Liver (tissue), 3 donors: ENCODE results near the gene ALDH1A2.
"Not testable (repeated sequence)": the region's sequence is repeated elsewhere in the genome, so short reads cannot be mapped to it uniquely, and the experiment has no call there.

Source experiments
- CTCF ChIP-seq: fragments of 150-350 bp; IDR thresholded peaks from 2 replicates; pipeline ENCODE4 v1.5.1; 2017; ENCODE audit warnings: improper control_type of control experiment, low read depth, low read length; ENCODE audit not compliant: missing input control
- JUND ChIP-seq, 2 donors: IDR thresholded peaks; 2 replicates each; pipeline ENCODE4 v1.6.1; 2016; ENCODE audit warnings: antibody characterized with exemption in 2 of 2
- donor health status: healthy.
- donor health status: healthy.

- not testable (repeated sequence) for TF ChIP-seq JUND (IDR thresholded peaks at IDR 0.05); CTCF
Observed at GRCh38 chr15:58080959-58081358, 15.4 kb upstream of the ALDH1A2 start.
